Medulla oblongata (tissue), 1 donor: Measurements from ENCODE around the gene NBPF12.
"Not testable (repeated sequence)": the region's sequence is repeated elsewhere in the genome, so short reads cannot be mapped to it uniquely, and the experiment has no call there.

Experiments used
- DNase-seq: peaks from one replicate; pipeline ENCODE4 v3.0.0-alpha.2; 2015; ENCODE audit errors: extremely low spot score

The NBPF12 gene

GRCh38 chr1:146938242-146938902 lies at the start of gene NBPF12:
Gene NBPF12 (plus strand): TSS chr1:146938324. CDS start chr1:146960144, 21,820 bp downstream.
- DNase-seq = peak; percentile 87

- not testable (repeated sequence) for DNase-seq
These were observed 46.8 kb upstream of the NBPF12 start for GRCh38 chr1:146891355-146891754.

GRCh38 chr1:146892331-146892730 lies 45.8 kb upstream of the NBPF12 start:
- not testable (repeated sequence) for DNase-seq

- DNase-seq = not testable (repeated sequence)
These were observed 30.4 kb upstream of the NBPF12 start for GRCh38 chr1:146907565-146908261.

GRCh38 chr1:146912975-146913374 lies 25.1 kb upstream of the NBPF12 start:
- not testable (repeated sequence) for DNase-seq

GRCh38 chr1:146920811-146921210 lies 17.3 kb upstream of the NBPF12 start:
- not testable (repeated sequence) for DNase-seq

- DNase-seq = not testable (repeated sequence)
These were observed 15.5 kb upstream of the NBPF12 start for GRCh38 chr1:146922614-146923013.

GRCh38 chr1:146924106-146924505 lies 14.0 kb upstream of the NBPF12 start:
- DNase-seq = not testable (repeated sequence)

GRCh38 chr1:146926413-146926812 lies 11.7 kb upstream of the NBPF12 start:
- not testable (repeated sequence) for DNase-seq

- DNase-seq = not testable (repeated sequence)
These were observed 7.9 kb upstream of the NBPF12 start for GRCh38 chr1:146930225-146930624.

GRCh38 chr1:146934390-146935223 lies 3.5 kb upstream of the NBPF12 start:
- DNase-seq = not testable (repeated sequence)

- not testable (repeated sequence) for DNase-seq
These were observed 662 bp upstream of the NBPF12 start for GRCh38 chr1:146937462-146937861.

- peak; percentile 2 for DNase-seq
These were observed 1.0 kb downstream of the NBPF12 start for GRCh38 chr1:146938927-146939786.

GRCh38 chr1:146940293-146940692 lies 2.2 kb downstream of the NBPF12 start:
- not testable (repeated sequence) for DNase-seq

- DNase-seq = not testable (repeated sequence)
These were observed 5.3 kb downstream of the NBPF12 start for GRCh38 chr1:146943342-146943886.

- not testable (repeated sequence) for DNase-seq
These were observed 10.0 kb downstream of the NBPF12 start for GRCh38 chr1:146948127-146948526.

- DNase-seq = not testable (repeated sequence)
These were observed 26.2 kb downstream of the NBPF12 start for GRCh38 chr1:146964340-146964739.

- DNase-seq = peak; percentile 8
These were observed 28.2 kb downstream of the NBPF12 start for GRCh38 chr1:146966351-146966750.

- not testable (repeated sequence) for DNase-seq
These were observed 32.5 kb downstream of the NBPF12 start for GRCh38 chr1:146970656-146971055.

- not testable (repeated sequence) for DNase-seq
These were observed 34.6 kb downstream of the NBPF12 start for GRCh38 chr1:146972681-146973080.

- not testable (repeated sequence) for DNase-seq
These were observed 47.7 kb downstream of the NBPF12 start for GRCh38 chr1:146985855-146986254.
